GM19468 (cell line): ENCODE results near the gene FHOD1.

Experiments used
- ATAC-seq: cut with Tn5 transposase; IDR thresholded peaks from one replicate; pipeline ENCODE4 v1.9.1; 2021; ENCODE audit warnings: mild to moderate bottlenecking, moderate library complexity, moderate number of reproducible peaks; ENCODE audit not compliant: unreplicated experiment; ENCODE audit errors: extremely low read depth

The FHOD1 gene

GRCh38 chr16:67252609-67253497 lies 5.6 kb upstream of the FHOD1 start:
- ATAC-seq, result no peak

- ATAC-seq, result no peak
These were observed 2.7 kb upstream of the FHOD1 start for GRCh38 chr16:67250045-67250327.

- ATAC-seq, result no peak
These were observed 2.1 kb upstream of the FHOD1 start for GRCh38 chr16:67249178-67250044.

GRCh38 chr16:67248401-67249177 lies 1.3 kb upstream of the FHOD1 start, which contains the start of gene SLC9A5:
Gene SLC9A5 (plus strand): TSS chr16:67248979. CDS start chr16:67249015, 36 bp downstream.
- no peak for ATAC-seq

- no peak for ATAC-seq
These were observed 756 bp upstream of the FHOD1 start for GRCh38 chr16:67248073-67248400.

GRCh38 chr16:67246756-67247191 lies 507 bp downstream of the FHOD1 start:
- no peak for ATAC-seq

- ATAC-seq, result no peak
These were observed 1.1 kb downstream of the FHOD1 start for GRCh38 chr16:67246081-67246755.

GRCh38 chr16:67245674-67246080 lies 1.6 kb downstream of the FHOD1 start:
- no peak for ATAC-seq

GRCh38 chr16:67245186-67245585 lies 2.1 kb downstream of the FHOD1 start:
- ATAC-seq, result no peak

GRCh38 chr16:67244387-67245185 lies 2.7 kb downstream of the FHOD1 start:
- ATAC-seq, result no peak

- no peak for ATAC-seq
These were observed 3.8 kb downstream of the FHOD1 start for GRCh38 chr16:67243481-67243880.

- ATAC-seq, result no peak
These were observed 5.0 kb downstream of the FHOD1 start for GRCh38 chr16:67242138-67242730.

GRCh38 chr16:67241008-67241900 lies 6.0 kb downstream of the FHOD1 start:
- ATAC-seq, result no peak

GRCh38 chr16:67240506-67240905 lies 6.8 kb downstream of the FHOD1 start:
- no peak for ATAC-seq

- ATAC-seq, result no peak
These were observed 8.3 kb downstream of the FHOD1 start for GRCh38 chr16:67238806-67239470.

GRCh38 chr16:67238278-67238575 lies 9.1 kb downstream of the FHOD1 start:
- ATAC-seq, result no peak

- no peak for ATAC-seq
These were observed 9.6 kb downstream of the FHOD1 start for GRCh38 chr16:67237396-67238277.
